ENCODE results near the gene SLC16A6. TPM values are rescaled to one million over a fixed set of nuclear protein-coding genes. Genes with fewer than 3 reads are reported as not detected.
"Not testable (repeated sequence)": the region's sequence is repeated elsewhere in the genome, so short reads cannot be mapped to it uniquely, and the experiment has no call there.

SLC16A6 gene
- total RNA-seq, 2 experiments from 2014 or later: 8.0 to 8.1 TPM

DNA sequence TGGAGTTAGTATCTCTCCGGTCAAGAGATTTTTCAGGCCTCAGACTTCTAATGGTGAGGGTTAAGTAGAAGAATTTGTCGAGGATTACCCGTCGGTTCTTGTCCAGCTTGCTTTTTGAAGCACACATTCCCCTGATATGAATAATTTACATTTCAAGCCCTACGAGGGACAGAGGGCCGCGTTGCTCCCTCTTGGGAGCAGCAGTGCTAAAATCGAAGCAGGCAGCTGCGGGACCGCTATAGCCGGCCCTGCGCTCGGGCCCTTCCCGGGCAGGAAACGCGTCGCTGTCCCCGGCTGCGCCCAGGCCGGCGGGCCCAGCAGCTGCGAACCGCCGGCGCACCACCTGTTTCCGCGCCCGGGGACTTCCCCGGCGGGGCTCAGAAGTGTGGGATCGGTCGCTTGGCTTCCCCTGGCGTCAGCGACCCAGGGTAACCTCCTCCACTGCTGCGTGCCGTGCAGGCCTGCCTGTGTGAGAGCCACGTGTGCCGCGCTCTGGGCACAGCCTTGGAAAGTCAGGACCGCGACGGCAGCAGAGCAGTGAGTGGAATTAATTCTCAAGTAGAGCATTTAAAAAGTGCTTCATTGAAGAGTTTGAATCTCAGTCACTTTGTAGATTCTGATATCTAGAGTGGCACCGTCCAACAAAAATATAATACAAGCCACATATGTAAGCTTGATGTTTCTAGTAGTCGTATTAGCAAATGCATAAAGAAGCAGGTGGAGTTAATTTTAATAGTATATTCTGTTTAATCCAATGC, 31.9 kb downstream of the SLC16A6 start:
- ChIA-PET CTCF (interaction anchor here (0.5 to 0.8 kb wide), 2 partner anchors 53 to 207 kb away, joined by 3 read pairs; no protein-coding TSS in a partner anchor), POLR2A (interaction anchor here (0.9 to 3.6 kb wide), 3 partner anchors 11 to 52 kb away, joined by 3 to 22 read pairs (median 3); partner anchors contain the start of gene AMZ2)

DNA sequence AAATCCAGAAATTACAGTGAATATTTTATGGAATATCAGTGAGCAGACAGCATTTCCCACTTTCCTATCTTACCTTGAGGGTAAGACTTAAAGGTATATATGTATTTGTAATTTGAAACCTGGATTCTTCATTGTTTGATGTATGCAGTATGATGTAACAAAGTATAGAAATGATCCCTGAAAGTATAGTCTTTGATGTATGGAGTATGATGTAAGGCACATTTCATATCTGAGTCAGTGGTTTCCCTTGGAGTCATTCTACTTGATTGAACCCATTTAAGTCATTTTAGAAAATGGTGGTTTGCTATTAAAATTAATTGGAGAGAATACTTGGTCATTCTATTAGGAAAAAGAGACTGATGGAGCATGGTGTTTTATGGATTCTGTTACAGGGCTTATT, 33.0 kb downstream of the SLC16A6 start:
- CTCF ChIA-PET: interaction anchor here (1.0 to 1.3 kb wide), 2 partner anchors 10 to 57 kb away, joined by 3 read pairs; partner anchors contain the start of gene AMZ2
- POLR2A ChIA-PET: interaction anchor here (3.6 kb wide), 1 partner anchor 10 kb away, joined by 22 read pairs; the partner anchor contains the start of gene AMZ2

DNA sequence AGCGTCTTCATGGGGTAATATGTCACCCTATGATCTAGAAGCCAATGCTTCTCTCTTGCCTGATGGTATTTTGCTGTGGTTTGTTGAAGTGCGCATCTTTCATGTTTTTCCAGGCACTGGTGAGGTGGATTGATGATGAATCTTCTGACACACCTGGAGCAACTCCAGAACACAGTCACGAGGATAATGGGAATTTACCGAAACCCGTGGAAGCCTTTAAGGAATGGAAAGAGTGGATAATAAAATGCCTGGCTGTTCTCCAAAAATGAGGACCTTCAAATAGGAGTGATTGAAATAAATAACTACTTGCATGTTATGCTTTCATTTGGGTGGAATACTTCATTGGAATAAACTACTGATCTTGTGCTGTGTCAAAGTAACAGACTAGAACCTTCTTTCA, 34.2 kb downstream of the SLC16A6 start:
- CTCF ChIA-PET, POLR2A ChIA-PET: not testable (repeated sequence)

DNA sequence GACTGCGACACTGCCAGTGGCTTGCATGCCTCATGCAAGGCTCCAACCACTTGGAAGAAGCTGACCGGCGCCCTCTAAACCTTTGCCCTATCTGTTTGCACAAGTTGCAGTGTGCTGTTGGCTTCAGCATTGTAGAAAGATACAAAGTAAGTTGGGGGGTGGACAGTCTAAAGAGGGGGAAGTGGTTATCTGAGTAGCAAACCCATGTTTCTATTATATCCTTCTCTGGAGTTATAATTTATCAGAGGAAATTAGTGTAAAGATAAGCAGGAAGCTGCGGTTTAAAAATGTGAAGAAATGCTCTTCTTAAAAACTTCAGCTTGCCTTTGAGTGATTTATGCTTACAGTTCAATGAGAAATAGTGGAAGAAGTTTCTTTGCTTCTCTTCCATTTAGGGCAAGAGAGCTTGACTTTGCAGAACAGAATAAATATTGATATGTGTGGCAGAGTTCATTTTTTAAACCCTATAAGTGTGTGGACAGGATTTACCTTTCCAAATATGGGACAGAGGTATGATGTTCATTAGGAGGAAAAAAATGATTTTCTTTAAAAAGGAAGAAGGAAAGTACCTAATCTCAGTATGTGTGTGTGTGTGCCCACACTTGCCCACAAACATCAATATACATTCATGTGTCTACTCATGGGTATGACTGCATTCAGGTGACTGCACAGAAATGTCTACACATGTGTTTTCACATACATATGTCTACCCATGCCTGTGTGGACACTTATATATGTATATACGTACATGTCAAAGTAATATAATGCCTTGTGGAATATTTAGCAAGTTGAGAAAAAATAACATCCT, 35.0 kb downstream of the SLC16A6 start:
- CTCF ChIA-PET: interaction anchor here (0.8 to 0.9 kb wide), 2 partner anchors 8 to 35 kb away, joined by 4 read pairs; partner anchors contain the start of genes AMZ2, ARSG and SLC16A6
- POLR2A ChIA-PET: interaction anchor here (0.9 kb wide), 1 partner anchor 56 kb away, joined by 3 read pairs; no protein-coding TSS in a partner anchor

DNA sequence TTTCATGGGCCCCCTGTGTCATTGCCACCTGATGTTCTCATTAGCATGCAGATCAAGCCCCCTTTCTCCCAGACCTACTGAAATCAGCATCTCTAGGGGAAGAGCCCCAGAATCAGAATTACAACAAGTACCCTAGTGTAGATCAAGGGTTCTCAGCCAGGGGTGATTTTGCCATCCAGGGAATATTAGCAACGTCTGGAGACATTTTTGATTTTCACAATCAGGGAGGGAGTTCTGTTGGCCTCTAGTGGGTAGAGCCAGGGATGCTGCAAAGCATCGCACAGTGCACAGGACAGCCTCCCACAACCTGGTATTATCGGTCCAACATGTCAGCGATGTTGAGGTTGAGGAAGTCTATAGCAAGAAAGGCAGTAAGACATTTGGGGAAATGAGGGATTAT, 35.8 kb downstream of the SLC16A6 start:
- POLR2A ChIA-PET: no interaction called here
- CTCF ChIA-PET: interaction anchor here (0.8 kb wide), 1 partner anchor 8 kb away, joined by 4 read pairs; the partner anchor contains the start of gene AMZ2

DNA sequence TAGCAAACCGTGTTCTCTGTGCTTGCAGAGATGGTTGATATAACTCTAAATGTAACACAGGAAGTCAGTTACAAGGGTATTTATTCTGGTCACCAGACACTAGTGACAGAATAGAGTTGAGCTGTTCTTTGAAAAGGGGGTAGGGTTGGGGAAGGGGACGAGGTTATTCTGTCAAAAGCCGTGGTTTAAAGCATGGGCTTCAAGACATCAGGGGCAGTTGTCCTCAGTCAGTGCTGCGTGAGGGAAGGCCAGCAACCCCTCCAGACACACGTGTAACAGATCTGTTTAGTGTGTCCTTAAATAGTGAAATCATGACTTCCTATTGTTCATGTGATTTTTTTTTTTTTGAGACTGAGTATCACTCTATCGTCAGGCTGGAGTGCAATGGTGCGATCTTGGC, 37.5 kb downstream of the SLC16A6 start:
- ChIA-PET POLR2A (interaction anchor here (0.7 to 1.5 kb wide), 2 partner anchors 21 to 36 kb away, joined by 3 to 5 read pairs; no protein-coding TSS in a partner anchor), CTCF (interaction anchor here (0.6 to 1.1 kb wide), 3 partner anchors 99 to 395 kb away, joined by 3 to 4 read pairs (median 3); no protein-coding TSS in a partner anchor)

DNA sequence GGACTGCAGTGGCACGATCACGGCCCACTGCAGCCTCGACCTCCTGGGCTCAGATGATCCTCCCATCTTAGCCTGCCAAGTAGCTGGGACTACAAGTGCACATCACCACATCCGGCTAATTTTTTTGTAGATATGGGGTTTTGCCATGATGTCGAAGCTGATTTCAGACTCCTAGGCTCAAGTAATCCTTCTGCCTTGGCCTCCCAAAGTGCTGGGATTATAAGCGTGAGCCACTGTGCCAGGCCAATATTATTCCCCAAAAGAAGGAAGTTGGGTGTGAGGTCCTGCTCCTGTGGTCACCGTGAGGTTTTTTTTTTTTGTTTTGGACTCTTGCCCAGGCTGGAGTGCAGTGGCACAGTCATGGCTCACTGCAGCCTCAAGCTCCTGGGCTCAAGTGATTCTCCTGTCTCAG, 41.6 kb downstream of the SLC16A6 start:
- CTCF ChIA-PET: interaction anchor here (1.2 to 3.4 kb wide), 7 partner anchors 11 to 209 kb away, joined by 3 to 15 read pairs (median 6); partner anchors contain the start of gene WIPI1
- POLR2A ChIA-PET: interaction anchor here (2.2 to 4.0 kb wide), 6 partner anchors 10 to 209 kb away, joined by 22 to 70 read pairs (median 26); partner anchors contain the start of genes ARSG, SLC16A6 and WIPI1

DNA sequence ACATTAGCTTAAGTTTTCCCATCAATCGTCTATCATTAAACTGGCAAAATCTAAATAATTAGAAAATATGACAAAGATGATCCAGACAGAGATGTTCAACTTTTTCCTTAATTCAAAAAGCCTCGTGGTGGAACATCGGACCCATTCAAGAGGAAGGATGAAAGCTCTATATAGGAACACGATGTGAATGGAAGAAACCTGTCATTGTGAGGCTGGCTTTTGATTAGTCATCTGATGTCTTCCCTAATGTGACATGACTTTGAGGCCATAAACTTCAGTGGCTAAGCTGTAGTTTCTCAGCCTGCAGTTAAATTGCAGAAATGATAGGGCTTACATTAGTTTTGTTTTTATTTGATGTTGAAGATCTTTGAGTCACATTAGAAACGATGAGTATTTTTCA, 42.0 kb downstream of the SLC16A6 start:
- POLR2A ChIA-PET: interaction anchor here (1.3 to 4.0 kb wide), 7 partner anchors 10 to 210 kb away, joined by 4 to 70 read pairs (median 24); partner anchors contain the start of genes ARSG, SLC16A6 and WIPI1
- CTCF ChIA-PET: interaction anchor here (1.2 to 3.4 kb wide), 10 partner anchors 11 to 212 kb away, joined by 3 to 15 read pairs (median 5); partner anchors contain the start of gene WIPI1

DNA sequence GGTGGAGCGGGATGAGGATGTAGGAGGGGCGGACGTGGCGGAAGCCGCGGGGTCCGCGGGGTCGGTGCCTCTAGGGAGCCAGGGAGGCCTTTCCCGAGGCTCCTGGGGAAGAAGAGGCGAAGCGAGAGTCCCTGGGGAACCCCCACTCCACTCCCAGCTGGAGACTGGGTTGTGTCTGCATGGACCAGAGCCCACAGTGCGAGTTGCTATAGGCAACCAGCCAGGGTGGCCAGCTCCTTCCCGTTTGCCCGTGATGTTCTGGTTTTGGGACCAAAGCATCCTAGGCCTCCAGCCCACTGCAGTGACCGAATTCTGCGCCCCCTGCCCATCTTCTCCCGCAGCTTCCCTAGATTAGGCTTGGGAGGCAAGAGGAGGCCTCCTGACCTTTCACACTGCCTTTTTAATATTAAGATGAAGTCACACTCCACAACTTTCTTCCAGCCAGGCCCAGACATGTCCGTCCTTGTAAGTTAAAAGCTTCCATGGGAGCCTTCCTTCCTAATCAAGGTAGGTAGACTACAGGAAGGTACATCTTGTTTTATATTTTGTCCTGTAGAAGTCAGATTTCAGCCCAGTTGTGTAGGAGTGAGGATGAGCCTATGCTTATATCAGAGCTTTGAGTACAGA, 42.6 kb downstream of the SLC16A6 start:
- POLR2A ChIA-PET: interaction anchor here (0.7 to 4.0 kb wide), 13 partner anchors 11 to 210 kb away, joined by 3 to 70 read pairs (median 18); partner anchors contain the start of genes ARSG, SLC16A6 and WIPI1
- CTCF ChIA-PET: interaction anchor here (0.9 to 3.4 kb wide), 14 partner anchors 7 to 216 kb away, joined by 3 to 15 read pairs (median 4); partner anchors contain the start of gene WIPI1

DNA sequence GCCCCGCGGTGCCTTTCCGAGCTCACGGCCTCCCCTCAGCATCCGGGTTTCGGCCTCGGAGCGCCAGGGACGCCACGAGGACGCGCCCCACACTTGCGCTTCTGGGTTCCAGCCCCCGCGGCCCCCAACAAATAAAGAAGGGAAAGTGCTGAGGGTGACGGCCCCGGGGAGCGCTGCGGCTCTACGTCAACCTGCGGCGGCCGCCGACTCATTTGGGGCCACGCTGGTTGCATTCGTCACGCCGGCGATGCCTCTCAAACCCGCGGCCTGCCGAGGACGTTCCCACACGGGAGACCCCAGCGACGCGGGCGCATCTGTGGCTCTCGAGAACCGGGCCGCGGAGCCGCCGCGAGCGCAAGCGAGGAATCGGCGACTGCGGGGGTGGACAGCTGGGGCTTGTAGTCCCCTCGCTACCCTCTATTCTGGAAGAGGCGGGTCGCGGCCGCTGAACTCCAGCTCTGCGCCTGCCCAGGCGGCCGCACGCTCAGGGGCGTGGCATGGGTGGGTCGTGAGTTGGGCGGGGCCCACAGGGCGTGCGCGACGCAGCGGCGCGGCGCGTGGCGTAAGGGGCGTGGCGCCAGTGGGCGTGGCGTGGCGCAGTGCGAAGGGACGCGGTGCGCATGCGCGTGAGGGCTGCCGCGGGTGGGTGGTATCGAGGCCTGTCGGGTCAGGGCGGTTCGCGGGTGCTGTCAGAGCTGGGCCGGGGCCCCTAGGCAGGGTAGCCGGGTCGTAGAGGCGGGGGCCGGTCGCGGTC, 43.3 kb downstream of the SLC16A6 start, which contains the start of gene AMZ2:
Gene AMZ2, plus strand, starts transcription at position 599 of the 754 bp plus-strand sequence. CDS start 2,145 bp downstream, outside the sequence.
- ChIA-PET POLR2A (interaction anchor here (0.6 to 4.0 kb wide), 19 partner anchors 11 to 884 kb away, joined by 3 to 70 read pairs (median 5); partner anchors contain the start of genes ARSG, KPNA2, SLC16A6 and WIPI1), CTCF (interaction anchor here (0.6 to 3.4 kb wide), 17 partner anchors 8 to 598 kb away, joined by 3 to 15 read pairs (median 4); no protein-coding TSS in a partner anchor)

DNA sequence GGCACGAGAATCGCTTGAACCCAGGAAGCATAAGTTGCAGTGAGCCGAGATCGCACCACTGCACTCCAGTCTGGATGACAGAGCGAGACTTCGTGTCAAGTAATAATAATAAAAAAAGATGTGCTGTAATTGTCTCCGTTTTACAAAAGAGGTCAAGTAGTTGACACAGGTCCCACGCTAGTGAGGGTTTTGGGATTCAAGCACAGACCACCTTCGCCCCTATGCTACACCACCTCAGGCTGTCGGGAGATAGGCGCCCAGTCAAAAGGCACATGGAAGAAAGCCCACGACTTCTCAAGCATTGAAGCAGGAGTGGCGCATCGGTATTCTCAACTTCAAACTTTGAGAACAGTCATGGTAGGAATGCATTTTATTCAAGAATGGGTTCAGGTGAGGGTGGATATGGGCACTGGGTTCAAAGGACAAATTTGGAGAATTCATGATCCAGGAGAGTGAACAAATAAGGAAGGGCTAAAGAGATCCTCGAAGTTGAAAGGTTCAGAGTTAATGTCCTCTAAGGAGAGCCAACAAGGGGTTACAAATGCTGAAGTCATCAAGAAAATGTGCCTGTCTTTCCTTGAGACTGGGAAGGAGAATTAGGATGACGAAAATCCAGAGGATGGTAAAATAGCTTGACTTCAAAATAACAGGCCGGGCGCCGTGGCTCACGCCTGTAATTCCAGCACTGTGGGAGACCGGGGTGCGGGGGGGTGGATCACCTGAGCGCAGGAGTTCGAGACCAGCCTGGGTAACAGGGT, 44.5 kb downstream of the SLC16A6 start:
- CTCF ChIA-PET: interaction anchor here (0.6 to 2.9 kb wide), 10 partner anchors 9 to 217 kb away, joined by 3 to 9 read pairs (median 3); no protein-coding TSS in a partner anchor
- POLR2A ChIA-PET: interaction anchor here (0.6 to 4.0 kb wide), 9 partner anchors 10 to 444 kb away, joined by 3 to 70 read pairs (median 18); partner anchors contain the start of gene KPNA2

DNA sequence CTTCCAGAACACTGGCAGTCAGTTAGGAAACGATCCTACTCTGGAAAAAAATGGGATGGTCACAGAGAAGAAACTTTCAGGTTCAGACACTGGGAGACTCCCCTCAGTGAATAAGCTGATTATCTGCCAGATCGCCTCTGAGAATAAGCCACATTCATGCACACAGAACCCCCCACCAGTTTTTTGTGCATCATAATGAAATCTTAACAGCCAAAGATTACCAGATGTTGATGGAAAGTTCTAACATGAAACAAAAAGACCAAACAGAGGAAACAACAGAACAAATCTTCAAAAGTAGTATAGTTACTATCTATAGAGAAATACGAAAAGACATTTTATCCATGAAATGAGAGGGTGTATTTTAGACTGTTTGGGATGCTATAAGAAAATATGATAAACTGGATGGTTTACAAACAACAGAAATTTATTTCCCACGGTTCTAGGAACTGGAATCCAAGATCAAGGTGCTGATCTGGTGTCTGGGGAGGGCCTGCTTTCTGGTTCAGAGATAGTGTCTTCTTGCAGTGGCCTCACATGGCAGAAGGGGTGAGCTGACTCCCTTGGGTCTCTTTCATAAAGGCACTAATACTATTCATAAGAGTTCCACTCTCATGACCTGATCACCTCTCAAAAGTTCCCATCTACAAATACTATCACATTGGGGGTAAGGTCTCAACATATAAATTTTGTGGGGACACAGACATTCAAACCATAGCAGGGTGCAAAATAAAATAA, 51.1 kb downstream of the SLC16A6 start:
- POLR2A ChIA-PET: interaction anchor here (2.0 to 8.2 kb wide), 2 partner anchors 8 to 34 kb away, joined by 8 to 70 read pairs; partner anchors contain the start of gene AMZ2
- CTCF ChIA-PET: no interaction called here

DNA sequence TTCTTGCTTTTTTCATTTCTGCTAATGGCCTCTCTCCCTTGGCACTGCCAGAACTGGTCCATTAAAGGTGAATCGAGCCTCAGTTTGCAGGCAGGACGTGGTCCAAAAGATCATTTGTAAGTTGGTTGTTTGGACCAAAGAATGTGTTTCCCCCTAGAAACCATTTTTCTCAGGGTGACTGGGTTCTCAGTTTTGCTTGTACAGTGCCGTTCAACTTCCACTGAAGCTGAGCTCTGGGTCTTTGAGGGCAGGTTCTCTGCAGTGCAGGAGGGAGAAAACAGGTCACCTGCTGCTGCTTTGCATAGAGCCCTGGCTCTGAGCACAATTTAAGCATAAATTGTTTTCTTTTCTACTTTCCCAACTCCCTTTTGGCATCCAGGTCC, 52.1 kb downstream of the SLC16A6 start:
- ChIA-PET CTCF (interaction anchor here (2.1 to 2.7 kb wide), 2 partner anchors 9 to 39 kb away, joined by 11 to 15 read pairs; partner anchors contain the start of gene AMZ2), POLR2A (interaction anchor here (1.2 to 8.2 kb wide), 4 partner anchors 9 to 42 kb away, joined by 3 to 70 read pairs (median 6); partner anchors contain the start of gene AMZ2)

DNA sequence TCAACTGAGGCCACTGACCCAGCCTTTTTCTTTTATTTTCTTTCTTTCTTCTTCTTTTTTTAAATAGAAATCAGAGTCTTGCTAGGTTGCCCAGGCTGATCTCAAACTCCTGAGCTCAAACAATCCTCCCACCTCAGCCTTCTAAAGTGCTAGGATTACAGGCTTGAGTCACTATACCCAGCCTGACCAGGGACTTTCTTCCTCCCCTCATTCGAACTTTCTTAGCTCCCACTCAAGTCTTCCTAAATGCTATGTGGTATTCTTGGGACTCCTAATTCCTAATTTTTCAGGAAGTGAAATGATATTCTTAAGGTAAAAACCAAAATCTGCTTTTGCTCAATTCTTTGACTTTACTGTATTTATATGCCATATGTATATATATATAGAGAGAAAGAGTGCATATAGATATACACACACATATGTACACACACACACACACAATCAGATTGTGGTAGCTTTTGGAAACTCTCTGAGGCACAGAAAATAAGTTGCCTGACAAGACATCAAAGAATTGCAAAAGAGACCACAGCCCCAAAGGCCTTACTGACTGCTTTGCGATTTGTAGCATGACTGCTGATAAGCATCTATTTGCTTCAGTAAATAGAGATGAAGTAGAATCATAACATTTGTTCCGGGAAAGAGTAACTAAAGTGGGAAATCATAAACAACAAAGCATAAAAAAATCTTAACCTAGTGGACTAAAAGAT, 52.6 kb downstream of the SLC16A6 start:
- CTCF ChIA-PET: interaction anchor here (0.8 to 2.7 kb wide), 3 partner anchors 10 to 58 kb away, joined by 3 to 15 read pairs (median 11); partner anchors contain the start of gene AMZ2
- POLR2A ChIA-PET: interaction anchor here (1.2 to 8.2 kb wide), 4 partner anchors 10 to 42 kb away, joined by 3 to 70 read pairs (median 6); partner anchors contain the start of gene AMZ2

All from activated CD8-positive, alpha-beta memory T cell treated with anti-CD3 and anti-CD28 coated beads for 36 hours (primary cell).